HTR-8/SVneo (cell line): ENCODE data around the gene SLC30A5.
"Not testable (repeated sequence)": the region's sequence is repeated elsewhere in the genome, so short reads cannot be mapped to it uniquely, and the experiment has no call there.

Source experiments
- DNase-seq: peaks from one replicate; pipeline ENCODE4 v3.0.0; 2011; ENCODE audit warnings: low spot score, mixed read lengths; ENCODE audit not compliant: insufficient read length
- FAIRE-seq: peaks from 2 replicates; lab custom pipeline; 2011; peaks lifted over from hg19 to GRCh38; lab: Jason Lieb, UNC

SLC30A5 gene

DNA sequence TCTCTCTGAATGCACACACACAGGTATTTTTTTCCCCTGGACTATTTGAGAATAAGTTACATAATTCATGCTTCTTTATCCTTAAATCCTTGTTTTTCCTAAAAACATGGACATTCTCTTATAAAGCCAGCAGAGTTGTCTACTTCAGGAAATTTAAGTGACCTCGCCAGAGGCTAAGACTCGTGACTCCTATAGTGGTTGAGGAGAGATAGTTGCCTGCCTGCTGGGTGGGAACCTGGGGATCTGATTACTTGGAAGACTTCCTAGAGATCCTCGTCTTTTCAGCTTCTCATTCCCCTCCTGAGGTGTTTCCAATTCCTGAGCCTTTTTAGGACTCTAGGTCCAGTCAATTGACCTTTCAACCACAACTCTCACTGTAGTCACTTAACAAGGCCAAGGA is 5.5 kb downstream of the SLC30A5 start:
- DNase-seq: no peak
- no peak for FAIRE-seq

DNA sequence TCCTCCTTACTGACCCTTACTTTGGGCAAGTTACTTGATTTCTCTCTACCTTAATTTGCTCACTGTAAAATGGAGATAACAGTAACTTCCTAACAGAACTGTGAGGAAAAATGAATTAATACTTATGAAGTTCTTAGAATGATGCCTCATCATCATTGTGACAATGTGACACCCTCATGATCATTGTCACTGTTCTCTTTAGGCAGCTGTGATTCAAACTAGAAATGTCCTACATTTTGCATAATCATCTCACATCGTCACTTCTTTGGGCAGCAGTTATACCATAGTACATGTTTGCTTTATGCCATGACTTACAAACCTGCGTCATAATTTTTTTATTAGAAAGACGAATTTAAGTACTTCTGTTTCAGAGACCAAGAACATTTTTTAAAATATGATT is 9.7 kb downstream of the SLC30A5 start:
- FAIRE-seq (no peak), DNase-seq (no peak)

DNA sequence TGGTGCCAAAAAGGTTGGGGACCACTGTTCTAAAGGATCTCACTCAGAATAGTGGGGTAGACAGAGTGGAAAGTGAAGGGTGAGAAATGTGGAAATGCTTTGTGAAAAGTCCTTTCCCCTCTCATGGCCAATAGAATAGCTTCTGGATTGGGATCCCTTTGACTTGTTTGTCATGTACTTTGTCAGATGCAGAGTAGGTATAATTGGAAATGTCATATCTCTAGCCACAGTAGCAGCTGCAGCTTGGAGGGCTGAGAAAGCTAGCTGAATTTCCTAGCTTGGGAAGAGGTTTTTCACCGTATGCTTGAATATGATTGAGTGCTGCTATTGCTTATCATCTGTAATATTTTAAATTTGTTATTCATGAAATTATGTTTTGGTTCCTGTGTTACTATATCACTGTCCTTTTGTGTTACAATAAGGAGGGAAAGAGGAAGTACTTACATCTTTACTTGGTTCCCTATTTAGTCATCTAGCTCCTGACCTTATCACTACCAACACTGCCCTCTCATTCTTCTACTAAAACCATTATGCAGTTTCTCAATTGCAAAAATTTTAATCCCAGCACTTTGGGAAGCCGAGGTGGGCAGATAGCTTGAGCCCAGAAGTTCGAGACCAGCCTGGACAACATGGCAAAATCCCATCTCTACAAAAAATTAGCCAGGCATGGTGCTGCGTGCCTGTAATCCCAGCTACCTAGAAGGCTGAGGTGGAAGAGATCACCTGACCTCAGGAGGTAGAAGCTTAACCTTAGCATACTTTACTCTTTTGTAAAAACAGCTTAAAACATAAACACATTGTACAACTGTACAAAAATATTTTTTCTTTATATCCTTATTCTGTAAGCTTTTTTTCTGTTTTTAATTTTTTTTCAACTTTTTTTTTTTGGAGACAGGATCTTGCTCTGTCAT is 12.4 kb downstream of the SLC30A5 start:
- no peak for DNase-seq
- FAIRE-seq: no peak

DNA sequence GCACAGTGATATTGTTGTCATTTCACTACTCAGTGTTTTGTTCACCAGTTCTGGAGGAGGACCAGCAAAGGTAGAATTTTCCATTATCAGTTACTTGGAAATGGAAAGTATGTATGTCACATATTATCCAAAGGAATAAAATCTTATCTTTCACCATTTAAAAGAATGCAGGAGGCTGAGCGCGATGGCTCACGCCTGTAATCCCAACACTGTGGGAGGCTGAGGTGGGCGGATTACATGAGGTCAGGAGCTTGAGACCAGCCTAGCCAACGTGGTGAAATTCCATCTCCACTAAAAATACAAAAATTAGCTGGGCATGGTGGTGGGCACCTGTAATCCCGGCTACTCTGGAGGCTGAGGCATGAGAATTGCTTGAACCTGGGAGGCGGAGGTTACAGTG is 14.6 kb downstream of the SLC30A5 start:
- DNase-seq, FAIRE-seq: not testable (repeated sequence)

DNA sequence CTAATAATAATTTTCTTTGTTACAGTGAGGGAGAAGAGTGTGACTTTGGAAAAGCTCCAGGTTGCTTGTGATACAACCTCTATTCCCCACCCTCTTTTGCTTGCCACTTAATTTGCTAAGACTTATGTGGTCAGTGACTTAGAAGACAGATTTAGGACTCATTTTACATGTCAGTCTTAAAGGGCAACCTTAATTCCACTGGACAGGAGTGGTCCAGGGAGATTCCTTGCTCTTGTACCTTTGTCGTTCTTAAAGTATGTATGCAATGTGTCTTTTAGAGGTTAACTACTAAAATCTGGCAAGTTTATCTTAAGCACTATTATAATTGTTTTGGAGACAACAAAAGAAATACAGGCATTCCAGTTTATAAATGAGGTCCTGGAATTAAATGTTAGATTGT is 20.0 kb downstream of the SLC30A5 start:
- no peak for DNase-seq
- no peak for FAIRE-seq

DNA sequence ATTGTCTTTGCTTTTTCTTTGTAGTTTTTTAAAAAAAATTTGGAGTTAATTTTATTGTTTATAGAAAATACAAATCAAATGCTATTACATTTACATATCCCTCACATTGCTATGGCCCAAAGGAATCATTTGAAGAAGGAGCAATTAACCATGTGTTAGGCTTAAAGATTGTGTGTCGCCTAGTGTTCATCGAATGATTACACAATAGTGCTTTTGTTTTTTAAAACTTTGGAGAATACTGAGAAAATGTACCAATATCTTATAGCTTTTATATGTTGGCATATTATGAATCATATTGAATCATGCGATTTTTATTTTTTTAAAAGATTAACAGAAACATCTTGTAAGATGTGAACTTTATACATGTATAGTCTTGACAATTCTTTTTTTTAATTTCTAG is 21.7 kb downstream of the SLC30A5 start:
- DNase-seq (no peak), FAIRE-seq (no peak)

DNA sequence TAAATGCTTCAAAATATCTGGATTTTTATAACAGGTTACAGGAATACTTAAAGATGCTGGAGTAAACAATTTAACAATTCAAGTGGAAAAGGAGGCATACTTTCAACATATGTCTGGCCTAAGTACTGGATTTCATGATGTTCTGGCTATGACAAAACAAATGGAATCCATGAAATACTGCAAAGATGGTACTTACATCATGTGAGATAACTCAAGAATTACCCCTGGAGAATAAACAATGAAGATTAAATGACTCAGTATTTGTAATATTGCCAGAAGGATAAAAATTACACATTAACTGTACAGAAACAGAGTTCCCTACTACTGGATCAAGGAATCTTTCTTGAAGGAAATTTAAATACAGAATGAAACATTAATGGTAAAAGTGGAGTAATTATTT is 35.6 kb downstream of the SLC30A5 start:
- FAIRE-seq (no peak), DNase-seq (no peak)

DNA sequence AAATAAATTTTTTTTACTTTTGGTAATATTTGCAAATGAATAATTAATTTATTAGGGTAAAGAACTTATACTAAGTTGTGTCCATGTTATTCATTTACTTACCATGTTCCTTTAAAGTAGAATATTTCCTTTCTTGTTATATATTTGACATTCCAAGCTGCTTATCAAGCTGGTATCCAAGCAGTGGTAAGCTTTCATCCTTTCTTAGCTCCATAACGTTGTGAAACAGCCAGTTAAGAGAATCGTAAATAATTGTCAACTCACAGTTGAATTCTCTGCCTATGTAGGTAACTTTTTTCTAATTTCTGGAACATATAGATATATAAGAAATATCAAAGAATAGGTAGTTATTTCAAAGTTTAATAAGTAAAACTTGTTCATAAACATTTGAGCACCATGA is 36.4 kb downstream of the SLC30A5 start:
- no peak for DNase-seq
- no peak for FAIRE-seq

DNA sequence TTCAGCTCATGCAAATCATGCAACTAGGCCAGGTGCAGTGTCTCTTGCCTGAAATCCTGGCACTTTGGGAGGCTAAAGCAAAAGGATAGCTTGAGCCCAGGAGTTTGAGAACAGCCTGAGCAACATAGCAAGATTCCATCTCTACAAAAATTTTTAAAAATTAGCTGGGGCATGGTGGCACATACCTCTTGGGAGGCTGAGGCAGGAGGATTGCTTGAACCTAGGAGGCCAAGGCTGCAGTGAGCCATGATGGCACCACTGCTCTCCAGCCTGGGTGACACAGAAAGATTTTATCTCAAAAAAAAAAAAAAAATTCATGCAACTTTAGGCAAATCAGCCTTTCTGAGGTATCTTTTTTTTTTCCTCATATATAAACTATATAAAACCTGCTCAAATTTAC is 37.5 kb downstream of the SLC30A5 start:
- FAIRE-seq (no peak), DNase-seq (no peak)

DNA sequence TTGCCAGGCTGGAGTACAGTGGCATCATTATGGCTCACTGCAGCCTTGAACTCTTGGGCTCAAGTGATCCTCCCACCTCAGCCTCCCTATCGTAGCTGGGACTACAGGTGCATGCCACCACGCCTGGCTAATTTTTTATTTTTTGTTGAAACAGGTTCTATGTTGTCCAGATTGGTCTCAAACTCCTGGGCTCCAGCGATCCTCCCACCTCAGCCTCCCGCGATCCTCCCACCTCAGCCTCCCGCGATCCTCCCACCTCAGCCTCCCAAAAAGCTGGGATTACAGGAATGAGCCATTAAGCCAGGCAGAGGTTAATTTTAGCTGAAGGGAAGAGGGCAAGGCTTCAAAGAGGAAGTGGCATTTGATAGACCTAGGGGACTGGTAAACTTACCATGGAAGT is 40.3 kb downstream of the SLC30A5 start:
- no peak for FAIRE-seq
- no peak for DNase-seq

DNA sequence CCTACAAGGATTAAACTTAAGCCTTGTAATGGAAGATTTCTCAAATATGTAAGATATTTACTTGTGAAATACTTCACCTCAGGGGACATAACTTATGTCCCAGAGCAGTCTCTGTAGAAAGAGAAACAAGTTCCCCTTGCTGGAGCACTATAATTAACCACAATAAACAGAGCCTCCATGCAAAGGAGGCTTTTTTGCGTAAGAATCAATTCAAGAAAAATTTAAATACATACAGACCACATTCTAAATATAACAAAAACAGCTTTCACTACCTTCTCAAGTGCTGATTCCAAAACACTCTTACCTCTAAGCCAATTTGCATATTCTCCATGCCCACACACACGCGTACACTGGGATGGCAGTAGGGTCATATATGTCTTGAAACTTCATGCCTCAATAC is 42.5 kb downstream of the SLC30A5 start:
- DNase-seq (no peak), FAIRE-seq (no peak)

DNA sequence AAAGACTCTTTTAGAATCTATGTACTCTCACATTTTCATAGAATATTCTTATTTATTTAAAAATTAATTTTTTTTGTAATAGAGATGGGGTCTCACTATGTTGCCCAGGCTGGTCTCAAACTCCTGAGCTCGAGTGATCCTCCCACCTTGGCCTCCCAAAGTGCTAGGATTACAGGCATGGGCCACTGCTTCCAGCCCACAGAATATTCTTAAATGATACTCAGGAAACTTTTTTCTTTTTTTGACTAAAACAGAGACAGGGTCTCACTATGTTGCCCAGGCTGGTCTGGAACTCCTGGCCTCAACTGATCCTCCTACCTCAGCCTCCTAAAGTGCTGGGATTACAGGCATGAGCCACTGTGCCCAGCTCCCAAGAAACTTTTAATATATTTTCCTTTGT is 43.4 kb downstream of the SLC30A5 start:
- DNase-seq, FAIRE-seq: not testable (repeated sequence)

DNA sequence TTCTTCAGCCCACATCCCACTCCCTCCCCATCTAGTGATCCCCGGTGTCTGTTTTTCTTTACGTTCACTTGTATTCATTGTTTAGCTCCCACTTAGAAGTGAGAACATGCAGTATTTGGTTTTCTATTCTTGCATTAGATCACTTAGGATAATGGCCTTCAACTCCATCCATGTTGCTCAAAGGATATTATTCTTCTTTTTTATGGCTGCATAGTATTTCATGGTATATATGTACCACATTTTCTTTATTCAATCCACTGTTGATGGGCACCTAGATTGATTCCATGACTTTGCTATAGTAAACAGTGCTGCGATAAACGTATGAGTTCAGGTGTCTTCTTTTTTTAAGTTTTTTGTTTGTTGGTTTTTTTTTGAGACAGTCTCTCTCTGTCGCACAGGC is 44.0 kb downstream of the SLC30A5 start:
- DNase-seq (no peak), FAIRE-seq (no peak)

DNA sequence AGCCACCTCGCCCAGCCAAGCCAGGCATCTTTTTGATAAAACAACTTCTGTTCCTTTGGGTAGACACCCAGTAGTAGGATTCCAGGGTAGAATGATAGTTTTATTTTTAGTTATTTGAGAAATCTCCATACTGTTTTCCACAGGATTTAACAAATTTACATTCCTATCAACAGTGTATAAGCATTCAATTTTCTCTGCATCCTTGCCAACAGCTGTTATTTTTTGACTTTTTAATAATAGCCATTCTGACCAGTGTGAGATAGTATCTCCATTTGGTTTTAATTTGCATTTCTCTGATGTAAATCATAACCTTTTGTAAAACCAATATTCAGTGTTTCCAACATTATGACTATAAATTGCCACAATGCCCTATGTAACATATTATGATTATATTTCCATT is 45.0 kb downstream of the SLC30A5 start:
- FAIRE-seq: no peak
- no peak for DNase-seq

DNA sequence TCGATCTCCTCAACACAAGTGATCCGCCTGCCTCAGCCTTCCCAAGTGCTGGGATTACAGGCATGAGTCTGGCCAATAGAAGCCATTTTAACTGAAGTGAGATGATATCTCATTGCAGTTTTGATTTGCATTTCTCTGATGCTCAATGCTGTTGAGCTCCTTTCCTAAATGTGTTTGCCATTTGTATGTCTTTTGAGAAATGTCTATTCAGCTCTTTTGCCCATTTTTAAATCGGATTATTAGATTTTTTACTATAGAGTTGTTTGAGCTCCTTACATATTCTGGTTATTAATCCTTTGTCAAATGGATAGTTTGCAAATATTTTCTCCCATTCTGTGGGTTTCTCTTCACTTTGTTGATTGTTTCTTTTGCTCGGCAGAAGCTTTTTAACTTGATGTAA is 46.4 kb downstream of the SLC30A5 start:
- DNase-seq, FAIRE-seq: not testable (repeated sequence)

DNA sequence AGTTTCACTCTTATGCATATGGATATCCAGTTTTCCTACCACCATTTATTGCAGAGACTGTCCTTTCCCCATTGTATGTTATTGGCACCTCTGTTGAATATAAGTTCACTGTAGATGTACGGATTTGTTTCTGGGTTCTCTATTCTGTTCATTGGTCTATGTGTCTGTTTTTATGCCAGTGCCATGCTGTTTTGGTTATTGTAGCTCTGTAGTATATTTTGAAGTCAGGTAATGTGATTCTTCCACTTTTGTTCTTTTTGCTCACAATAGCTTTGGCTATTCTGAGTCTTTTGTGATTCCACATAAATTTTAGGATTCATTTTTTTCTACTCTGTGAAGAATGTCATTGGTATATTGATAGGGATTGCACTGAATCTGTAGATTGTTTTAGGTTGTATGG is 47.0 kb downstream of the SLC30A5 start:
- FAIRE-seq (no peak), DNase-seq (no peak)

DNA sequence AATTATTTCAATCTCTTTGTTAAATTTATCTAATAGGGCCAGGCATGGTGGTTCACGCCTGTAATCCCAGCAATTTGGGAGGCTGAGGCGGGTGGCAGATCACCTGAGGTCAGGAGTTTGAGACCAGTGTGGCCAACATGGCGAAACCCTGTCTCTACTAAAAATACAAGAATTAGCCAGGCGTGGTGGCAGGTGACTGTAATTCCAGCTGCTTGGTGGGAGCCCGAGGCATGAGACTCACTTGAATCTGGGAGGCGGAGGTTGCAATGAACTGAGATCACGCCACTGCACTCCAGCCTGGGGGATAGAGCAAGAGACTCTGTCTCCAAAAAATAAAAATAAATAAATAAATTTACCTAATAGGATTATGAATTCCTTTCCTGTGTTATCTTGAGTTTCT is 54.8 kb downstream of the SLC30A5 start:
- FAIRE-seq, DNase-seq: not testable (repeated sequence)

DNA sequence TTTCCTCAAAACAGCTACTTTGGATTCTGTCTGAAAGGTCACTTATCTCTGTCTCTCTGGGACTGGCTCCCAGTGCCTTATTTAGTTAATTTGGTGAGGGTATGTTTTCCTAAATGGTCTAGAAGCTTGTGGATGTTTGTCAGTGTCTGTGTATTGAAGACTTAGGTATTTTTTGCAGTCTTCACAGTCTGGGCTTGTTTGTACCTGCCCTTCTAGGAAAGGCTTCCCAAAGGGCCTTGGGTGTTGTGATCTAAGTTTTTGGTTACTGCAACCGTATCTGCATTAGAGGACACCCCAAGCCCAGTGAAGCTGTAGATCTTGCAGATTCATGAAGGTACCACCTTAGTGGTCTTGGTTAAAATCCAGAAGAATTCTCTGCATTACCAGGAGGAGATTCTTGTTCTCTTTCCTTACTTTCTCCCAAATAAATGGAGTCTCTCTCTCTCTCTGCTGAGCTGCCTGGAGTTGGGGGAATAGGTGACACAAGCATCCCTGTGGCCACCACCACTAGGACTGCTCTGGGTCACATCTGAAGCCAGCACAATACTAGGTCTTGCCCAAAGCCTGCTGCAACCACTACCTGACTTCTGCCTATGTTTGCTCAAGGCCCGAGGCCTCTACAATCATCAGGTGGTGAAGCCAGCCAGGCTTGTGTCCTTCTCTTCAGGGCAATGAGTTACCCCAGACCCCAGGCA is 55.3 kb downstream of the SLC30A5 start:
- DNase-seq: no peak
- no peak for FAIRE-seq

DNA sequence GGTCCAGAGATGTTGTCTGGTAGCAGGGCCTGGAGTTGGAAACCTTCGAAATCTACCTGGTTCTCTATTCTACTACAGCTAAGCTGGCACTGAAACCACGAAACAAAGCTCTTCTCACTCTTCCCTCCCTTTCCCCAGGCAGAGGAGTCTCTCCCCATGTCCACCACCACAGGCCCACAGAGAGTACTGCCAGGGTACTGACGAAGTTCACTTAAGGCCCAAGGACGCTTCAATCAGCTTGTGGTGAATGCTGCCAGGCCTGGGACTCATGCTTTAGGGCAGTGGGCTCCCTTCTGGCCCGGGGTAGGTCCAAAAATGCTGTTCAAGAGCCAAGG is 55.8 kb downstream of the SLC30A5 start:
- FAIRE-seq: no peak
- no peak for DNase-seq

DNA sequence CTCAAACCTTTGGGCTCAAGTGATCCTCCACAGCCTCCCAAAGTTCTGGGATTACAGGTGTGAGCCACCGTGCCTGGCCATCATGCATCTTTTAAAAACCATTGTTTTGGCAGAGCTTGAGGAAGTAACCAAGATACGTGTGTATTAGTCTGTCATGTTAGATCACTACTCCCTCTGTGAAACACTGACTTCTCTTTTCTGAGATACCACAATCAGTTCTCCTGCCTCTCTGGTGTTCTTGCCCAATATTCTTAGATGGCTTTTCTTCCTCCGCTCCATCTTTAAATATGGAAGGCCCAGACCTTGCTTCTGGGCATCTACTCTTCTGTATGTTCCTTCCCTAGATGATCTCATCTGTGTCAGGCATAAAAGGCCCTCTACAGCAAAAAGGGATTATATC is 58.9 kb downstream of the SLC30A5 start:
- DNase-seq (no peak), FAIRE-seq (no peak)

DNA sequence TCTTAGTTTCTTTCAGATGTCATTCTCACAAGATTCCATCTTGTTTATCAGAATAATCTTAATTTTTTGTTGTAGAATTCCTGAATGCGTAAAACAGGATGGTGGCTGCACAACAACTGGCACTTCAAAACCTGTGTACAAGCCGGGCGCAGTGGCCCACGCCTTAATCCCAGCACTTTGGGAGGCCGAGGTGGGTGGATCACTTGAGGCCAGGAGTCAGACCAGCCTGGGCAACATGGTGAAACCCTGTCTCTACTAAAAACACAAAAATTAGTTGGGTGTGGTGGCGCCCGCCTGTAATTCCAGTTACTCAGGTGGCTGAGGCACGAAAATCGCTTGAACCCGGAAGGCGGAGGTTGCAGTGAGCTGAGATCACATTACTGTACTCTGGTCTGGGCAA is 62.6 kb downstream of the SLC30A5 start:
- FAIRE-seq: no peak
- no peak for DNase-seq

DNA sequence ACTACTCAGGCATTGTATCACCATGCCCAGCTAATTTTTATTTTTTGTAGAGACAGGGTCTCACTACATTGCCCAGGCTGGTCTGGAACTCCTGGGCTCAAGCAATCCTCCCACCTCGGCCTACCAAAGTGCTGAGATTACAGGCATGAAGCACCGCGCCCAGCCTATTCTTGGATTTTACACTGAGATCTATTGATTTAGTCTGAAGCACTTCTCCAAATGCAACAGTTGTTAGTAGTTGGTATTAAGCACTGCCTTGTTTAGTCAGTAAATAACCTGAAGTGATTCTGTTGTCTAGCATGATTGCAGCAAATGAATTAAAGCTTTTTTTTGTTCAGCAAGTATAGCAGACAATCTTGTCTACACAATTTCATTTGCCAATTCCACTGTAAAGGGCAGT is 64.2 kb downstream of the SLC30A5 start:
- DNase-seq: no peak
- no peak for FAIRE-seq
